Measurements from ENCODE around the gene ARHGAP31.
"Not testable (repeated sequence)": the region's sequence is repeated elsewhere in the genome, so short reads cannot be mapped to it uniquely, and the experiment has no call there.

The ARHGAP31 gene

DNA sequence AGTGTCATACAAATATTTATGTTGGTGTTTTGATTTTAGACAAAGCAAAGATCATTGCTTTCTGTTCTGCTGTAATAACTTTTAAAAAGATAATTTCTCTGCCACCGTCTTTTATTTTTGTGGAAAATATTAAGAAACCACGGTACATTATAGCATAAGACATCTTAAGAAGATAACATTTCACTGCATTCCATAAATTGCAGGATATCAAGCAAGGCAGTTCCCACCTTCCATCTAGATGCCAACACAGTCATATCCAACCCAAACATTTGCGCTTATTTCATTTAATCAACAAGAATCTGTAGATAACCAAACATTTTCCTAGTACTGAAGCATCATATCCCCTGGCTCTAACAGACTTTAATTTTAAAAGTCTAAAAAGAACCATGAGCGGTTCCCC is 25.1 kb downstream of the ARHGAP31 start:
- Histone ChIP-seq H3K27me3 (ENCODE audit: low read length) (no peaks in the 10 kb centered on the region), H3K27ac (ENCODE audit: low read depth, low read length) (no peak overlapping the region), H2AFZ (ENCODE audit: low read depth, low read length, severe bottlenecking) (no peak overlapping the region), H3K9ac (ENCODE audit: low read length) (no peak overlapping the region), H3F3A (ENCODE audit: insufficient read depth) (0 out of 2 replicates have a peak, but pooled peaks cover 9% of the 10 kb centered on the region), H3K9me3 (ENCODE audit: insufficient read depth, low read length) (no peaks in the 10 kb centered on the region), H3K4me2 (ENCODE audit: low read depth, low read length, poor library complexity, severe bottlenecking) (no peak overlapping the region), H3K36me3 (ENCODE audit: low read length) (no peaks in the 10 kb centered on the region), H3K4me3 (ENCODE audit: insufficient read depth, low read length, poor library complexity, severe bottlenecking) (no peak overlapping the region), H3K79me2 (ENCODE audit: insufficient read depth, low read length) (no peaks in the 10 kb centered on the region), H4K20me1 (ENCODE audit: low read depth, low read length) (no peaks in the 10 kb centered on the region), H3K9me2 (replicated peaks; ENCODE audit: insufficient read depth, low read length) (no peaks in the 10 kb centered on the region)
- no peak for TF ChIP-seq CTCF (IDR thresholded peaks at IDR 0.05; ENCODE audit: insufficient read depth, low read length, poor library complexity, severe bottlenecking)
- TF ChIP-seq EZH2phosphoT487 (conservative IDR thresholded peaks at IDR 0.05; ENCODE audit: low read length), result no peak

DNA sequence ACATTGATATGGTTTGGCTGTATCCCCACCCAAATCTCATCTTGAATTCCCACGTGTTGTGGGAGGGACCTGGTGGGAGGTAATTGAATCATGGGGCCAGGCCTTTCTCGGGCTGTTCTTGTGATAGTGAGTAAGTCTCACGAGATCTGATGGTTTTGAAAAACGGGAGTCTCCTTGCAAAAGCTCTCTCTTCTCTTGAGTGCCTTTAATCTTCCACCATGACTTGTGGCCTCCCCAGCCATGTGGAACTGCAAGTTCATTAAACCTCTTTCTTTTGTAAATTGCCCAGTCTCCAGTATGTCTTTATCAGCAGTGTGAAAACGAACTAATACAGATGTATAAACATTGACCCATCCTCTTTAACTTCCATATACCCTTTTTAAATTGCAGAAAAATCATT is 26.6 kb downstream of the ARHGAP31 start:
- H3K9ac ChIP-seq (ENCODE audit: low read length); H4K20me1 ChIP-seq (ENCODE audit: low read depth, low read length); H3K9me3 ChIP-seq (ENCODE audit: insufficient read depth, low read length); H3K79me2 ChIP-seq (ENCODE audit: insufficient read depth, low read length); H3K9me2 ChIP-seq (replicated peaks; ENCODE audit: insufficient read depth, low read length); H3K4me2 ChIP-seq (ENCODE audit: low read depth, low read length, poor library complexity, severe bottlenecking); H3K27me3 ChIP-seq (ENCODE audit: low read length); H2AFZ ChIP-seq (ENCODE audit: low read depth, low read length, severe bottlenecking); H3K27ac ChIP-seq (ENCODE audit: low read depth, low read length); H3F3A ChIP-seq (ENCODE audit: insufficient read depth); H3K36me3 ChIP-seq (ENCODE audit: low read length); H3K4me3 ChIP-seq (ENCODE audit: insufficient read depth, low read length, poor library complexity, severe bottlenecking): not testable (repeated sequence)

GRCh38 chr3:119322021-119322834 is 28.0 kb downstream of the ARHGAP31 start:
- Histone ChIP-seq H4K20me1 (ENCODE audit: low read depth, low read length) (no peaks in the 10 kb centered on the region), H3K9me2 (replicated peaks; ENCODE audit: insufficient read depth, low read length) (no peaks in the 10 kb centered on the region), H3K4me3 (ENCODE audit: insufficient read depth, low read length, poor library complexity, severe bottlenecking) (peak overlapping the region; percentile 67), H3K79me2 (ENCODE audit: insufficient read depth, low read length) (no peaks in the 10 kb centered on the region), H3F3A (ENCODE audit: insufficient read depth) (0 out of 2 replicates have a peak, but pooled peaks cover 9% of the 10 kb centered on the region), H3K9me3 (ENCODE audit: insufficient read depth, low read length) (no peaks in the 10 kb centered on the region), H3K4me2 (ENCODE audit: low read depth, low read length, poor library complexity, severe bottlenecking) (peak overlapping the region; percentile 86), H3K27ac (ENCODE audit: low read depth, low read length) (peak overlapping the region; percentile 31; the same call in 1 of the 2 replicates), H3K36me3 (ENCODE audit: low read length) (no peaks in the 10 kb centered on the region), H3K27me3 (ENCODE audit: low read length) (no peaks in the 10 kb centered on the region), H3K9ac (ENCODE audit: low read length) (peak overlapping the region; percentile 77), H2AFZ (ENCODE audit: low read depth, low read length, severe bottlenecking) (peak overlapping the region; percentile 100)
- TF ChIP-seq EZH2phosphoT487 (conservative IDR thresholded peaks at IDR 0.05; ENCODE audit: low read length), result no peak
- TF ChIP-seq CTCF (IDR thresholded peaks at IDR 0.05; ENCODE audit: insufficient read depth, low read length, poor library complexity, severe bottlenecking), result no peak

Measured in SU-DHL-6 (cell line).